ENCODE data around the gene RAPGEF3. TPM values are rescaled to one million over a fixed set of nuclear protein-coding genes. Genes with fewer than 3 reads are reported as not detected.

RAPGEF3 gene
- total and polyA plus RNA-seq, 2 donors (not counting 1 experiment from before 2014, with no cell fraction given): 1.8 to 5.2 TPM

DNA sequence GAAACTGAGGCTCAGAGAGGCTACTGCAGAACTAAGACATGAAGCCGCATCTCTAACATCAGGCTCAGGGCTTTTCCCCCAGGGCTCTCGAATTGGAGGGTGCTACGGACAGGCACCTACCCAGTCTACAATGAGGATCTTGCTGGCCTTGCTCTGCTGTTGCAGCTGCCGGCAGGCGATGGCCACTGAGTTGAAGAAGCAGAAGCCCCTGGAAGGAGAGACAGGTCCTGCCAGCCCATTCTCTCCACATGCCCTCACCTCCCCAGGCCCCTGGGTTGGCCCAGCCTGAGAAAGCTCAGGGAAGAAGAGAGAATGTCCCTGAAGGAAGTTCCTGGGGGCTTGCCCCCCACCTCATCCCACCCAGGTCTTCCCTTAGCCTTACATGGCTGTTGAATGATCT is 30.5 kb upstream of the RAPGEF3 start:
- H3K9me3 Mint-ChIP-seq (ENCODE audit: insufficient read depth): no peaks in the 10 kb centered on the region
- H3K4me3 Mint-ChIP-seq: no peak overlapping the region
- no peak overlapping the region for H2AFZ ChIP-seq (ENCODE audit: insufficient read depth, low read depth, low read length, poor library complexity, severe bottlenecking)
- no peak for TF ChIP-seq EZH2 (IDR thresholded peaks at IDR 0.05; ENCODE audit: borderline replicate concordance, insufficient read depth, low read depth, low read length, poor library complexity, severe bottlenecking)
- TF ChIP-seq, protein P1, sequence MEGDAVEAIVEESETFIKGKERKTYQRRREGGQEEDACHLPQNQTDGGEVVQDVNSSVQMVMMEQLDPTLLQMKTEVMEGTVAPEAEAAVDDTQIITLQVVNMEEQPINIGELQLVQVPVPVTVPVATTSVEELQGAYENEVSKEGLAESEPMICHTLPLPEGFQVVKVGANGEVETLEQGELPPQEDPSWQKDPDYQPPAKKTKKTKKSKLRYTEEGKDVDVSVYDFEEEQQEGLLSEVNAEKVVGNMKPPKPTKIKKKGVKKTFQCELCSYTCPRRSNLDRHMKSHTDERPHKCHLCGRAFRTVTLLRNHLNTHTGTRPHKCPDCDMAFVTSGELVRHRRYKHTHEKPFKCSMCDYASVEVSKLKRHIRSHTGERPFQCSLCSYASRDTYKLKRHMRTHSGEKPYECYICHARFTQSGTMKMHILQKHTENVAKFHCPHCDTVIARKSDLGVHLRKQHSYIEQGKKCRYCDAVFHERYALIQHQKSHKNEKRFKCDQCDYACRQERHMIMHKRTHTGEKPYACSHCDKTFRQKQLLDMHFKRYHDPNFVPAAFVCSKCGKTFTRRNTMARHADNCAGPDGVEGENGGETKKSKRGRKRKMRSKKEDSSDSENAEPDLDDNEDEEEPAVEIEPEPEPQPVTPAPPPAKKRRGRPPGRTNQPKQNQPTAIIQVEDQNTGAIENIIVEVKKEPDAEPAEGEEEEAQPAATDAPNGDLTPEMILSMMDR (IDR thresholded peaks at IDR 0.05): no peak
- H4K20me1 ChIP-seq (ENCODE audit: control insufficient read depth, insufficient read depth, low read length, poor library complexity, severe bottlenecking): no peaks in the 10 kb centered on the region
- no peaks in the 10 kb centered on the region for H3K9me3 ChIP-seq (ENCODE audit: control extremely low read depth in 1 of 3, control insufficient read depth in 2 of 3, insufficient read depth in 1 of 3, low read length in 2 of 3)
- H3K4me2 ChIP-seq (replicated peaks; ENCODE audit: low read depth, low read length, poor library complexity, severe bottlenecking): no peak overlapping the region
- intact Hi-C loops (cut with micrococcal nuclease): no loop called here
- ATAC-seq (ENCODE audit: low read depth) (no peak), DNase-seq (no peak)
- POLR2A ChIA-PET: no interaction called here
- H3K4me1 ChIP-seq (ENCODE audit: control insufficient read depth in 2 of 2, insufficient read depth in 2 of 2, low read length in 2 of 2): no peaks in the 10 kb centered on the region
- H3K79me2 ChIP-seq (ENCODE audit: control insufficient read depth, insufficient read depth, low read length): no peaks in the 10 kb centered on the region
- WGBS (ENCODE audit: insufficient coverage): 100% methylated on average over 5 of the region's 5 CpGs
- H3K9ac ChIP-seq (ENCODE audit: low read length): no peak overlapping the region
- H3K4me1 Mint-ChIP-seq: no peaks in the 10 kb centered on the region
- H3K27me3 ChIP-seq (replicated peaks in 1 of 4; ENCODE audit: control extremely low read depth in 1 of 4, control insufficient read depth in 3 of 4, insufficient read depth in 4 of 4, low read length in 3 of 4): no peaks in the 10 kb centered on the region
- H3K36me3 ChIP-seq (replicated peaks in 1 of 2; ENCODE audit: control extremely low read depth in 1 of 2, control insufficient read depth in 1 of 2, extremely low read depth in 1 of 2, insufficient read depth in 2 of 2, low read length in 1 of 2): peaks cover 2 to 96% of the 10 kb centered on the region in 2 experiments
- H3K4me3 ChIP-seq (ENCODE audit: control extremely low read depth in 1 of 5, extremely low read depth in 1 of 5, insufficient read depth in 1 of 5, low read depth in 2 of 5, low read length in 4 of 5): no peak overlapping the region
- CTCF ChIA-PET: interaction anchor here (0.9 to 38.8 kb wide), 5 partner anchors 8 to 46 kb away, joined by 3 to 1203 read pairs (median 3); no protein-coding TSS in a partner anchor
- H3K27ac ChIP-seq (ENCODE audit: low read length in 2 of 2): no peak overlapping the region
- H3K27ac Mint-ChIP-seq: no peak overlapping the region
- no peaks in the 10 kb centered on the region for H3K27me3 Mint-ChIP-seq

DNA sequence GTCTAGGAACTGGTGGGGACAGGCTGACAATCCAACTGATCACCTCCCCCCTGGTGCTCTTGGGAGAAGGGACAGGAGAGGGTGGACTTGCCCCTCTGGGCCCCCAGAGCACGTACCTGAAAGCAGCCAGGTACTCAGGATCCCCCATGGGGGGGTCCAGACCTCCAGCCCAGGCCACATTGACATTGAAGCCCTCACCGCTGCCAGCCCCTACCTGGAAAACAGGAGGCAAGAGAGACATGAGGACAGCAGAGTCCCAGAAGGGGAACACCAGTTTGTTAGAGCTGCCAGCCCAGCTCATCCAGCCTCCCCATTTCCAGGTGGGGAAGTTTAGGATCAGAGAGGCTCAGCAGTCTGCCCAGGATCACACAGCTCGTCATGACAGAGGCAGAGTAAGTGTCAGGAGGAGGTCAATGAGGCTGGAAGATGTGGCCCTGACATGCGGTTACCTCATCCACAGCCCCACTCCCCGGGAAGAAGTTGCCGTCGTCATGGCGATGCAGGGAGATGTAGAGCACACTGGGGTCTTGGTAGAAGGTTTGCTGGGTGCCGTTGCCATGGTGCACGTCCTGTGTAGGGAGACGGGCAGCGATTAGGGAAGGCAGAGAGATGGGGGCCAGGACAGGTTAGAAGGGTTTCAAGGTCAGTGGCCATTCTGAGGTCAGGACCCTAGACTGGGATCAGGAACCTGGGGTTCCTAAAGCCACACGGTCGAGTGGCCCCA is 29.1 kb upstream of the RAPGEF3 start:
- no peak for ATAC-seq (ENCODE audit: low read depth)
- ChIA-PET POLR2A (no interaction called here), CTCF (interaction anchor here (0.8 to 38.8 kb wide), 6 partner anchors 7 to 47 kb away, joined by 3 to 1203 read pairs (median 3); no protein-coding TSS in a partner anchor)
- TF ChIP-seq, protein P1 (IDR thresholded peaks at IDR 0.05): no peak
- no peak for TF ChIP-seq EZH2 (IDR thresholded peaks at IDR 0.05; ENCODE audit: borderline replicate concordance, insufficient read depth, low read depth, low read length, poor library complexity, severe bottlenecking)
- Histone ChIP-seq H3K36me3 (replicated peaks in 1 of 2; ENCODE audit: control extremely low read depth in 1 of 2, control insufficient read depth in 1 of 2, extremely low read depth in 1 of 2, insufficient read depth in 2 of 2, low read length in 1 of 2) (peaks cover 2 to 95% of the 10 kb centered on the region in 2 experiments), H3K4me1 (ENCODE audit: control insufficient read depth in 2 of 2, insufficient read depth in 2 of 2, low read length in 2 of 2) (no peaks in the 10 kb centered on the region), H3K4me2 (replicated peaks; ENCODE audit: low read depth, low read length, poor library complexity, severe bottlenecking) (no peak overlapping the region), H4K20me1 (ENCODE audit: control insufficient read depth, insufficient read depth, low read length, poor library complexity, severe bottlenecking) (no peaks in the 10 kb centered on the region), H2AFZ (ENCODE audit: insufficient read depth, low read depth, low read length, poor library complexity, severe bottlenecking) (no peak overlapping the region), H3K27me3 (replicated peaks in 1 of 4; ENCODE audit: control extremely low read depth in 1 of 4, control insufficient read depth in 3 of 4, insufficient read depth in 4 of 4, low read length in 3 of 4) (no peaks in the 10 kb centered on the region), H3K9me3 (ENCODE audit: control extremely low read depth in 1 of 3, control insufficient read depth in 2 of 3, insufficient read depth in 1 of 3, low read length in 2 of 3) (no peaks in the 10 kb centered on the region), H3K27ac (ENCODE audit: low read length in 2 of 2) (no peak overlapping the region), H3K4me3 (ENCODE audit: control extremely low read depth in 1 of 5, extremely low read depth in 1 of 5, insufficient read depth in 1 of 5, low read depth in 2 of 5, low read length in 4 of 5) (no peak overlapping the region), H3K79me2 (ENCODE audit: control insufficient read depth, insufficient read depth, low read length) (no peaks in the 10 kb centered on the region), H3K9ac (ENCODE audit: low read length) (no peak overlapping the region)
- H3K27me3 Mint-ChIP-seq: no peaks in the 10 kb centered on the region
- H3K27ac Mint-ChIP-seq: peak overlapping the region; percentile 21
- intact Hi-C loops (cut with micrococcal nuclease): no loop called here
- WGBS (ENCODE audit: insufficient coverage): 93% methylated on average over 14 of the region's 14 CpGs
- no peak overlapping the region for H3K4me3 Mint-ChIP-seq
- H3K4me1 Mint-ChIP-seq: no peaks in the 10 kb centered on the region
- no peaks in the 10 kb centered on the region for H3K9me3 Mint-ChIP-seq (ENCODE audit: insufficient read depth)
- no peak for DNase-seq
